GM19452 (cell line): ENCODE results near the gene DYNC1LI1.
"Not testable (repeated sequence)": the region's sequence is repeated elsewhere in the genome, so short reads cannot be mapped to it uniquely, and the experiment has no call there.

Source experiments
- ATAC-seq: cut with Tn5 transposase; IDR thresholded peaks from one replicate; pipeline ENCODE4 v1.9.1; 2021; ENCODE audit not compliant: unreplicated experiment

DYNC1LI1 gene

DNA sequence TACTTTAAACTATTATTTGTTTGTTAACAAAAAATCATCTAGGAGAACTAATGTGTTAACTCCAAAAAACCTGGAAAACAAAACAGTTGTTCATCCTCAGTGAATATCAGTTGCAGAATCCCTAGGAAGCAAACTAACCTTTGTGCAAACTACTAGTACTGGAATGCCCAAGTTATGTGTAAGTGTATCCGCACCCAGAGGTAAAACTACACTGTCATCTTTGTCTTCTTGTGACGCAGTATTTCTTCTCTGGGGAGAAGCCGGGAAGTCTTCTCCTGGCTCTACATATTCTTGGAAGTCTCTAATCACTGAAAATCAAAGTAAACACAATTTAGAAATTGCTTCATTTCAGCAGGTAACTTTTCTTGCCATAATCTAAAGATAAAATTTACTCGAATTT lies 29.8 kb downstream of the DYNC1LI1 start:
- no peak for ATAC-seq

DNA sequence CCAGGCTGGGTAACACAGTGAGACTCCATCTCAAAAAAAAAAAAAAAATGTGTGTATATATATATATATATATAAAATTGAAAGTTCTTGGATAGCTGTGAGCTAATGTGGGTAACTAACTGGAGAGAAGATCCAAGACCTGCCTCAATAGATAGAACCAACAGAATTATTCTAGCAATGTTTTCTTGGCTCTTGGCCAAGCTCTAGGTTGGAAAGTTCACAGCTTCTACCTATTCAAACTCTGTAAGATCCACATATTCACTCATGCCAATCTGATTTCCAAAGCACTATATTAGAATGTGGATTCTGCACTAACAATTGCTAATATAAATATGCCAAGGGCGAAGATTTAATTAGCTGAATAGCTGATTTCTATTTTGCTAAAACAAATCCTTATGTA lies 38.2 kb downstream of the DYNC1LI1 start:
- ATAC-seq, result no peak

DNA sequence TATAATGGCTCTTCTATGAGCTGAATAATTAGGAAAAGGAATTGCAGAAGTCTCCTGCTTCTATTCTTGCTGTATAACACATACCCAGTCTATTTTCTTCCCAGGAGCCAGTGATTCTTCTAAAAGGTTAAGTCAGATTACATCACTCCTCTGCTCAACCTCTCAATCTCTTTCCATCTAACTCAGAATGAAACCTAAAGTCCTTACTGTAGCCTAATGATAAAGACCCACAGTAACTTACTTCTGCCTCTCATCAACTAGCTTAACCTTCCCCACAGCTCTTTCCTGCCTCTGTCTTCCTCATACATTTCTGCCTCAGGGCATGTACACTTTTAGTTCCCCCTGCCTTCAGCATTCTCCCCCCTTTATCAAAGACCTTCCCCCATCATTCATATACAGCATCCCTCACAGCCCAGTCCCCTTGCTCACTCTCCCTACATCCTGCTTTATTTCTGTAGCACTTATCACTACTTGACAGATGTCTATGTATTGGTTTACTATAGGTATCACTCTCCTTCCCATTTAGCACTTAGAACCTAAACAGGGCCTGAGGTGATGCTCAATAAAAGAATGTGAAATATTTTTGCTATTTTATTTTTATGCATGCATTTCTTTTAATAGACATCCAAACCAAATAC lies 39.5 kb downstream of the DYNC1LI1 start:
- ATAC-seq, result no peak

DNA sequence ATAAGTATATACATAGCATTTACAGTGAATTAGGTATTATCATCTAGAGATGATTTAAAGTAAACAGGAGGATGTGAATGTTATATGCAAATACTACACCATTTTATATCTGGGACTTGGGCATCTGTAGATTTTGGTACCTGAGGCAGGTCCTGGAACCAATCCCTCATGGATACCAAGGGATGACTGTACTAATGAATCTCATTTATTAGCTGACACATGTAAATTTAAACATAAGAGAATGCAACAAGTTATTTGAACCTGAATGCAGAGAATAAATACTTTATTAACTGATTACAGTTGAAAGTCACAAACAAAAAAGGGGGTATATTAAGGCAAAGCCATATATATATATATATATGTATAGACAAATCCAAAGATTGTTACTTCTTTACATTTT lies 44.9 kb downstream of the DYNC1LI1 start:
- ATAC-seq, result no peak

DNA sequence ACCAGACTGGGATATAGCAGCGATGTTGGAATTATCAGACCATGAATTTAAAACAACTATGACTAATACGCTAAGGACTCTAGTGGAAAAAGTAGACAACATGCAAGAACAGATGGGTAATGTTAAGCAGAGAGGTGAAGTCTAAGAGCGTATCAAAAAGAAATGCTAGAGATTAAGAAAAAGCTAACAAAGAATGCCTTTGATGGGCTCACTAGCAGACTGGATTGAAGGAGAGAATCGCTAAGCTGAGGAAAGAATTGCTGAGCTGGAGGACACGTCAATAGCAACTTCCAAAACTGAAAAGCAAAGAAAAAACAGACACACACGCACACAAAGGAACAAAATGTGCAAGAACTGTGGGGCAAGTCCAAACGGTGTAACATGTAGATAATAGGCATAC lies 48.0 kb downstream of the DYNC1LI1 start:
- no peak for ATAC-seq

DNA sequence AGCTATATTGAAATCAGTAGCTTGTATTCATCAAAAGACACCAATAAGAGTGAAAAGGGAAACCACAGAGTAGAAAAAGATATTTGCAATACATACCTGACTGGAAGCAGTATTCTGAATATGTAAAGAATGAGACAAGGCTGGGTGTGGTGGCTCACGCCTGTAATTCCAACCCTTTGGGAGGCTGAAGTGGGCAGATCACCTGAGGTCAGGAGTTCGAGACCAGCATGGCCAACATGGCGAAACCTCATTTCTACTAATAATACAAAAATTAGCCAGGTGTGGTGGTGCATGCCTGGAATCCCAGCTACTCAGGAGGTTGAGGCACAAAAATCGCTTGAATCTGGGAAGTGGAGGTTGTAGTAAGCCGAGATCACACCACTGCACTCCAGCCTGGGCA lies 51.7 kb downstream of the DYNC1LI1 start:
- ATAC-seq, result not testable (repeated sequence)

DNA sequence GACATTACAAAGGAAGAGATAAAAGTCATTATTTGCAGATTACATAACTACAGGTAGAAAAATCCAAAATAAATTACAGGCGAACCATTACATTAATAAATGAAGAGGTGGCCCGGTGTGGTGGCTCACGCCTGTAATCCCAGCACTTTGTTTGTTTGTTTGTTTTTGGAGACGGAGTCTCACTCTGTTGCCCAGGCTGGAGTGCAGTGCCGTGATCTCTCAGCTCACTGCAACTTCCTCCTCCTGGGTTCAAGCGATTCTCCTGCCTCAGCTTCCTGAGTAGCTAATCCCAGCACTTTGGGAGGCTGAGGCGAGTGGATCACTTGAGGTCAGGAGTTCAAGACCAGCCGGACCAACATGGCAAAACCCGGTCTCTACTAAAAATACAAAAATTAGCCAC lies 53.9 kb downstream of the DYNC1LI1 start:
- ATAC-seq, result peak; percentile 14

DNA sequence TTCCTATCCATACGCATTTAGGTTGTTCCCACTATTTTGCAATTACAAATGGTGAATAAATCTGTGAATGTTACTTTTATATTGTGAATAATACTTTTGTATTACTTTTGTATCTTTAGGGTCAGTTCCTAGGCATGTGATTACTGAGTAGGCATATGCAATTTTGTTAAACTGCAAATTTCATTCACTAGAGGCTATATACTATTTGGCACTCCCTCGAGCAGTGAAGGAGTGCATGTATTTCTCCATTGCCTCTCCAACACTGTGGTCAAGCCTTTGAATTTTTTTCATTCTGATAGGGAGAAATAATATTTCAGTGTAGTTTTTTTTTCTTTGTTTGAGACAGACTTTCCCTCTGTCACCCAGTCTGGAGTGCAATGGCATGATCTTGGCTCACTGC lies 59.7 kb downstream of the DYNC1LI1 start:
- ATAC-seq, result no peak

DNA sequence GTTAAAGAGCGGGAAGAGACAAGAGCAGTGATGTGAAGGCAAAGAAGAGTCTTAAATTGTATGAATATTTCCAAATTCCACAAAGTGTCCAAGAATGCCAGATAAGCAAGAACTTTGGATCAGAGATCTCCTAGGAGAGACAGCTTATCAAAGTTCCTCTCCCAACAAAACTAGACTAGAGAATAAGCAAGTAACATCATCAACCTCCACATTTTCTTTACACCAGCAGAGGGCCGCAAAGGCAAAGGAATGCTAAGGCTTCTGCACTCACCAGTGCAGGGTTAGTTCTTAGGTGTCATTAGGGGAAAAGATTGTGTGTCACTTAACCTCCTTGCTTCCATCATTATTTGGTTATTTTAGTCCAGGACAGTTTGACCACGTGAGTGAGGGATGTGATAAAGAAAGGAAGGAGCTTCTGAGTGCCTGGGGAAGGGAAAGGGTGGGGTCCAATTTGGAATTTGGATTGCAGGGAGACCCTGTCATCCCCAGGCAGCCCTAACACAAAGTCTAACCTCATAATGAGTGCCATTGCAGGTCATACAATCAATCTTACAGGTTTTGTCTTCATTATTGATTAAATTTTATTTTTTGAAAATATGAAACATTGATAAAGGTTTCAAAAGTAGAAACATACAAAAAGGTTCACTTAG lies 60.5 kb downstream of the DYNC1LI1 start:
- ATAC-seq, result peak; percentile 81

DNA sequence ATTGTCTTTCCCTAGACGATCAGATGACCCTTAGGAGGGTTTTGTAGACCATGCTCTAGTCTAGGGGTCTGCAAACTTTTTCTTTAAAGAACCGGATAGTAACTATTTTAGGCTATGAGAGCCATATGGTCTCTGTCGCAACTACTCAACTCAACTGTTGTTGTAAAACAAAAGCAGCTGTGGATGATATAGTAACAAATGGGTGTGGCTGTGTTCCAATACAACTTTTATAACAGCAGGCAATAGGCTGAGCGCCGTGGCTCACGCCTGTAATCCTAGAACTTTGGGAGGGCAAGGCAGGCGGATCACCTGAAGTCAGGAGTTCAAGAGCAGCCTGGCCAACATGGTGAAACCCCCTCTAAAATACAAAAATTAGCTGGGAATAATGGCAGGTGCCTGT lies 61.9 kb downstream of the DYNC1LI1 start:
- no peak for ATAC-seq

DNA sequence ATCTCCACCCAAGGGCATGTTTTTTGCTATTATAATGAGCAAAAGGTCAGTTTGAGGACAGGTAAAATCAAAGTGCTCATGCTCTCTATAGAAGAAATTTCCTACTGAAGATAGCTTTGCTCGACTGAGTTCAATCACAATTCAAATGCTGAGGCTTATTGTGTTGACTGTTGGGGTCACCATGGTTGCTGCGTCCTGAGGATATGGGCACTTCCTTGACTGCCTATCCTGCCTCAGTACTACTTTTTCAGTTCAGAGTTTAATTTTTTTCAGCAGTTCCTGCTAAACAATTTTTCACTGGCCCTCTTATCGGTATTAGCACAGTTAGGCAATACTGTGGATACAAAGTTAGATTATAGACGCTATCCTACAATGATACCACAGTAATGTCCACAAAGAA lies 64.2 kb downstream of the DYNC1LI1 start:
- ATAC-seq, result no peak

DNA sequence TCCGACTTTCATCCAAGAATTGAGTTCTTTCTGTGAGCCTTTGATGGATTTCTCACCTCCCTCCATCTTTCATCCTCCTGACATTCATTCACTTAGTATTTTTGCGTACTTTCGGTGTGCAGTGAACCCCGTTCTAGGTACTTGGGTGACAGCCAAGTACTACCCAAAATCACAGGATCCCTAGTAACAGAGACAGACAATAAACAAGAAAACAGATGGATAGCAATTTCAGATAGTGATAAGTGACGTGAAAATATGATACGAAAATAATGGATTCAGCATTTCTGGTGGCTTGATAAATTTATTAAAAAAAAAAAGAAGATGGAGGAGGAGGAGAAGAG lies 67.7 kb downstream of the DYNC1LI1 start:
- no peak for ATAC-seq

DNA sequence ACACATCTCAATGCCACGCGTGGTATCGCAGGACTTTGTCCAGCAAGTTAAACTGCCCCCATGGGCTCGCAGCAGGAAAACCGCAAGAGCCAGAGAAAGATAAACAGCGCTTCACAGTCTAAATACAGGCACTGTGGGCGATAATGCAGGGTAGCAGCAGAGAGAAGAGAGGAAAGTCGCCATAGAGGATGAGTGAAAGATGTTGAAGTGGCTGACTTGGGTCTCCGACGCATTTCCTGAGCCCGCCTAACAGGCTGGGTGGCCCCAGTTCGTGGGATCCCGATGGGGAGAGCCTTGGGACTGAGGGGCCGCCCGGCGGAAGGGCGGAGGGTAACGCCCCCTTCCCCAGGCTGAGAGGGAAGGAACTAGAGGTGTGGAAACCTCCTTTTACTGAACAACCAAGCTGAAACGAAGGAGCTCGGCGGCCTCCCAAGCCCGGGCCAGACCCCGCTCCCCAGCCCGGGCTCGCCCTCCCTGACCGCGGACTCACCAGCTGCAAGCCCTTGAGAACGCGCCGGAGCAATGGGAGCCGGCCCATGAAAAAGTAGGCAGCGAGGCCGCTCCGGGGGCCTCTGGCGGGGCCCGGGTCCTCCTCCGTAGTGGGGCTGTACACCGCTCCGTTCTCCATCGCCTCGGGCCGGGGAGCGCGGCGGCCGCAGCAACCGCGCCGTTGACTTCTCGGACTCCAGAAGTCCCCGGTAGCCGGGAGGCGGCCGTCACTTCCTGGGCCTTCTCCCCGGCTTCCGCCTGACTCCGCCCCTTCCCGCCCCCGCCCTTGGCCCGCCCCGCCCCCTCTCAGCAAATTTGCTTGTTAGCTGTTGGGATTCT lies 68.3 kb downstream of the DYNC1LI1 start, which contains the start of gene CMTM6:
Gene CMTM6 (minus strand): TSS at position 735 of the 828 bp plus-strand sequence. CDS start 107 bp downstream, at position 628.
- peak; percentile 72 for ATAC-seq

DNA sequence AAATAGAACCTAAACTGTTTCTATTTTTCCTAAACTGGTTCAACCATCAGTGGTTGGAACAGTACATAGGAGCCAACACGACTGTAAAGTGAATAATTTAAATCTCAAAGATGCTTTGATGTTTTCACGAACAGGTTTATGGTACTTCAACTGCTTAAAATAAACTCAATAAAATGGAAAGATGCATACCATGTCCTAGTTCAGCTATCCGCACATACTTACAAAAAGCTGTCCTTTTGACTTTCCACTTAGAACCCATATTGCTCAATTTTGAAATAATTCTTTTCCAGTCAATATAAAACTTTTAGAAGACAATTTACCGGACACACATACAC lies 68.9 kb downstream of the DYNC1LI1 start:
- peak; percentile 0 for ATAC-seq

DNA sequence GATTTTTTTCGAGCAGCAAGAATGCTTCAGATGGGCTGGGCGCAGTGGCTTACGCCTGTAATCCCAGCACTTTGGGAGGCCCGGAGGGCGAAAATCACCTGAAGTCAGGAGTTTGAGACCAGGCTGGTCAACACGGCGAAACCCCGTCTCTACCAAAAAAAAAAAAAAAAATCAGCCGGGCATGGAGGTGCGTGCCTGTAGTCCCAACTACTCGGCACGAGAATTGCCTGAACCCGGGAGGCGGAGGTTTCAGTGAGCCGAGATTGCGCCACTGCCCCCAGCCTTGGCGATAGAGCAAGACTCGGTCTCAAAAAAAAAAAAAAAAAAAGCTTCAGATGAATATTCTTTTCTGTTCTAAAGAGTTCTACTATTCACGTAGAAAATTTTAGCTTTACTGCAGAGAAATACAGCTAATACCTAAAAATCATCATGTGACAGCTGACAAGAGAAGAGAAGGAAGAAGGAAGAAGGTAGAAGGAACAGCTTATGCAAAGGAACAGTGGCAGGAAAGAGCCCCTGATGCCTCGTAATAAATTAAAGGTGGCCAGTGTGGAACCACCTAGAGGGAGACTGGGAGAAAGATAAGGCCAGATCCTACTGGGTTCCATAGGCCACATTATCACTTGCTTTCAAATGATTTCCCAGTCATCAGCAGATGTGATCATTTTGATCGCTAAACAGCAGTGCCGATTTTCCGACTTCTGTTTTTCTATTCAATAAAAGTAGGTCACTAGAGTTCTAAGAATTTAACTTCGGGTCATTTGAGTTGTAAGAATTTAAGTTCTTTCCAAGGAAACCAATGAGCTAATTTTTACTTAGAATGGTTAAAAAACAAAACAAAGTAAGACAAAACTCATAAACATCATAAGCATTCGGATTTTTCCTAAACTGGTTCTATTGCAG lies 69.5 kb downstream of the DYNC1LI1 start:
- ATAC-seq, result no peak

DNA sequence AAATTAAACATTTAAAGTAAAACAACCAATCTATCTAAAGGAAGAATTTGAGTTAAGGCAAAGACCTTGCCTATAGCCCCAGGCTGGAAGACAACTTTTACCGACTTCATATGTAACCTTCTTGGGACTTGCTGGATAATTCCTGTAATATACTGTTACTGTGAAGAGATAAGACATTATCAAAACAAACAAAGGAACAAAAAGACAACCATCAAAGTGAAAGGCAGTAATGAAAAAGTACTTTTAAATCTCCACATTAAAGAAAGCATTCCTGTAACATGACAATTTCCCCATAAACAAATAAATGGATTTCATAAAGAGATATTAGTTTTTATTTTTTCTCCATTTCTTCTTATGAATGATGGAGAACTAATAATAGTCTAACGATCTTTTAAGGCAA lies 70.4 kb downstream of the DYNC1LI1 start:
- ATAC-seq, result no peak

DNA sequence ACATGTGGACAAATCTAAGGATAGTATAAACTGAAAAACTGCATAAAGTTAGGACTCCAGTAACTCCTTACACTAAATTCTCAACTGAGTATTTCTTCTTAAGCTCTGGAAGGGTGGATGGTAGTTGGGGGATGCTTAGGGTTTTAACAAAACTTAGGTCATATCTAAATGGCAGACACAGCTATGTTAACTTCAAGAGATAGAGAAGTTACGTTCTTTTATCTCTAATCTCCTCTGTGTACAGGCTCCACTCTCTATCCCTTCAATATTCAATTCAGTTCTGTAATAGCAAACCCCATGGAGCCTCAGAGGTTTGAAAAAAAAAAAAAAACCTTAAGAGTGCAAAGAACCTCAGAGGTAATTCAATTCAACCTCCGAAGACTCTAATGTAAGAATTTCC lies 71.1 kb downstream of the DYNC1LI1 start:
- ATAC-seq, result no peak

DNA sequence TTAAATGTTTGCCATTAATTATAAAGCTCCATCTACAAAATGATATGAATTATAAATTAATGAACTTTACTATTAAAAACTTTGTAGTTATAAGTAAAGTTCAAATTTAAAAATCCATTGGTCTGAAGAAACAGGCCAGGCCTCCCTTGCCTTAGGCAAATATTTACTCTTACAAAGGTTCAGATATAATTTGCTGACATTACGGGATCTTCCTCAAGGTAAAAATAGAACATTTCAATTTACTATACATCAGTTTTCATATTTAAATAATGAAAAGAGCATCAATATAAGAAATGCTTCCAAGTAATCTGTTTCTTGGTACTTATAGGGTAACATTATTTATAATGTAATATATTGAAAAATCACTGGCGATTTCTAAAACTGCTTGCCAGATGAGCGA lies 71.7 kb downstream of the DYNC1LI1 start:
- ATAC-seq, result no peak

DNA sequence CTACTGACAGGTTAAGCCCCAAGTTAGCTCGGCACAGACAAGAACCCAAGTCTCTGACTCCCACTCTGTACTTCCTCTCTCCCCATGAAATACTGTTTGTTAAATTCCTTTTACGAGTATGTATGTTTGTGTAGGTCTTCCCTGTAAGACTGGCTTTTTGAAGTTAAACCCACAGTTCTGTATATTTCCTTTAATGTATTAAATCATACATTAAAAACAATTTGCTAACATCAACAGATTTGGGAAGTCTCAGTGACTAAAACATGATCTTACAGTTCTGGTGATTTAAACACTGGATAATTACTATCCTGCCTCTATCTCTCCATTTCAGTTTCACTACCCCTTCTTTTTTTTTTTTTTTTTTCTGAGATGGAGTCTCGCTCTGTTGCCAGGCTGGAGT lies 72.4 kb downstream of the DYNC1LI1 start:
- ATAC-seq, result no peak

DNA sequence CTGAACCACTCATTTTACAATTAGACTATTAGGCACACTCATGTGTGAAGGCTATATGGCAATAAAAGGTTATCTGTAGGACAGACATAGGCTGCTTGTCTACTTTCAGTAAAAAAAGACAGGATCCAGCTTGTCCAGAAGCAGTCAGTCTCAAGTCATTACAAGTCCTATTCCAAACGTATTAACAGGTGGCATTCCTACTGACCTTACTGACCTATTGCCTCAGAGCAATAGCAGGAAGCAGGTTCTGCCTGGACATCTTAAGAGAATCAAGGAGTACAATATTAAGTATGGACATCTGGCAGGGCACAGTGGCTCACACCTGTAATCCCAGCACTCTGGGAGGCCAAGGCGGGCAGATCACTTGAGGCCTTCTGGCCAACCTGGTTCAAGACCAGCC lies 75.0 kb downstream of the DYNC1LI1 start:
- no peak for ATAC-seq

DNA sequence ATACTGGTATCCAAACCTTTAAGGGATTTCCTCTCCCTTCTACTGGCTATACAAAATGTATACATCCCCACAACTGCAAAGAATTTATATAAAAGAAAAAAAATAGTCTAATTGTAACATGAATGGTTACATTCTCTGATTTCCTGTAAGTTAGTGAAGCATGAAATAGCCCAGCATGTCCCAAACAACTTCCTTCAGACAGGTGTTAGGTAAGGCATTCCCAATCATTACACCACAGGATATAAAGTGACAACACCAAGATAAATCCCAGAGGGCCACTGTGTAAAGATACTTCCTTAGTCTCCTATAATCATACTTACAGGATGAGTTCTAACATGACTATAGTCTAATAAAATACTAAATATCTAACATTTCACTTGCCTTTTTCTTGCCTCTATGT lies 75.6 kb downstream of the DYNC1LI1 start:
- ATAC-seq, result no peak
